Astrocyte of the hippocampus (primary cell): Measurements from ENCODE around the gene HSPBAP1.

Experiments
- DNase-seq: peaks from one replicate; pipeline ENCODE4 v3.0.0; 2011; ENCODE audit warnings: low read depth, low spot score

The HSPBAP1 gene

GRCh38 chr3:122793568-122794416, at the start of gene HSPBAP1:
Gene HSPBAP1 (minus strand): TSS chr3:122793831. CDS start chr3:122793680, 151 bp downstream.
- DNase-seq: peak; percentile 94

GRCh38 chr3:122835590-122835989, 42.0 kb upstream of the HSPBAP1 start:
- DNase-seq: no peak

GRCh38 chr3:122828281-122828680, 34.6 kb upstream of the HSPBAP1 start:
- no peak for DNase-seq

- no peak for DNase-seq
These were observed 32.6 kb upstream of the HSPBAP1 start for GRCh38 chr3:122826278-122826677.

- no peak for DNase-seq
These were observed 31.8 kb upstream of the HSPBAP1 start for GRCh38 chr3:122825460-122825859.

GRCh38 chr3:122824465-122825381, 31.1 kb upstream of the HSPBAP1 start:
- DNase-seq: peak; percentile 13

- no peak for DNase-seq
These were observed 23.0 kb upstream of the HSPBAP1 start for GRCh38 chr3:122816587-122816986.

- DNase-seq: no peak
These were observed 17.1 kb upstream of the HSPBAP1 start for GRCh38 chr3:122810734-122811133.

GRCh38 chr3:122803977-122804376, 10.3 kb upstream of the HSPBAP1 start:
- DNase-seq: no peak

- DNase-seq: no peak
These were observed 8.7 kb upstream of the HSPBAP1 start for GRCh38 chr3:122802323-122802722.

- DNase-seq: no peak
These were observed 7.1 kb upstream of the HSPBAP1 start for GRCh38 chr3:122800706-122801237.

GRCh38 chr3:122800031-122800430, 6.4 kb upstream of the HSPBAP1 start:
- DNase-seq: no peak

GRCh38 chr3:122799322-122799721, 5.7 kb upstream of the HSPBAP1 start:
- no peak for DNase-seq

GRCh38 chr3:122797291-122797690, 3.7 kb upstream of the HSPBAP1 start:
- no peak for DNase-seq

GRCh38 chr3:122795674-122796195, 2.1 kb upstream of the HSPBAP1 start:
- DNase-seq: peak; percentile 5

GRCh38 chr3:122794779-122795673, 1.4 kb upstream of the HSPBAP1 start, which contains the start of gene SLC49A4:
Gene SLC49A4 (plus strand): TSS chr3:122795069. CDS start chr3:122795193, 124 bp downstream.
- DNase-seq: peak; percentile 94

- DNase-seq: no peak
These were observed 800 bp upstream of the HSPBAP1 start for GRCh38 chr3:122794483-122794778.

- DNase-seq: no peak
These were observed 3.9 kb downstream of the HSPBAP1 start for GRCh38 chr3:122789585-122790273.

GRCh38 chr3:122787872-122788271, 5.8 kb downstream of the HSPBAP1 start:
- no peak for DNase-seq

GRCh38 chr3:122786066-122786465, 7.6 kb downstream of the HSPBAP1 start:
- DNase-seq: peak; percentile 80
